Astrocyte (in vitro differentiated cells and primary cell): ENCODE results near the gene RBFOX2. TPM values are rescaled to one million over a fixed set of nuclear protein-coding genes. Genes with fewer than 3 reads are reported as not detected.

Source experiments
- DNase-seq: peaks from one replicate; pipeline ENCODE4 v3.0.0-alpha.2; 2010; ENCODE audit warnings: low read depth
- FAIRE-seq: peaks from 2 replicates; lab custom pipeline; 2011; peaks lifted over from hg19 to GRCh38; lab: Jason Lieb, UNC
- H2AFZ ChIP-seq: 2 replicates; pipeline ENCODE4 v1.6.0; 2012; ENCODE audit warnings: low read depth, low read length, inconsistent platforms
- H3K27ac ChIP-seq: 2 replicates; pipeline ENCODE4 v1.5.1; 2011; ENCODE audit warnings: low read depth, low read length, inconsistent platforms
- H3K27me3 ChIP-seq: 2 replicates; pipeline ENCODE4 v1.6.0; 2011; ENCODE audit warnings: low read length, inconsistent platforms; ENCODE audit not compliant: insufficient read depth
- H3K36me3 ChIP-seq: 2 replicates; pipeline ENCODE4 v1.5.1; 2011; ENCODE audit warnings: low read length, inconsistent platforms; ENCODE audit not compliant: insufficient read depth
- H3K4me1 ChIP-seq: 2 replicates; pipeline ENCODE4 v1.5.1; 2011; ENCODE audit warnings: low read length, inconsistent platforms; ENCODE audit not compliant: insufficient read depth
- H3K4me2 ChIP-seq: 2 replicates; pipeline ENCODE4 v1.6.0; 2012; ENCODE audit warnings: low read length, inconsistent platforms
- H3K4me3 ChIP-seq: 2 replicates; pipeline ENCODE4 v1.5.1; 2011; ENCODE audit warnings: low read depth, mild to moderate bottlenecking, low read length, inconsistent platforms; ENCODE audit not compliant: insufficient read depth
- H3K79me2 ChIP-seq: 2 replicates; pipeline ENCODE4 v1.6.0; 2012; ENCODE audit warnings: mild to moderate bottlenecking, low read length, inconsistent platforms; ENCODE audit not compliant: insufficient read depth
- H3K9ac ChIP-seq: 2 replicates; pipeline ENCODE4 v1.6.0; 2012; ENCODE audit warnings: mild to moderate bottlenecking, low read length, inconsistent platforms
- H3K9me3 ChIP-seq: 2 replicates; pipeline ENCODE4 v1.5.1; 2012; ENCODE audit warnings: low read depth, mild to moderate bottlenecking, low read length, inconsistent platforms; ENCODE audit not compliant: insufficient read depth
- H4K20me1 ChIP-seq: 2 replicates; pipeline ENCODE4 v1.6.0; 2012; ENCODE audit warnings: low read length, inconsistent platforms; ENCODE audit not compliant: insufficient read depth
- H3K27ac Mint-ChIP-seq: one replicate; pipeline ENCODE4 v1.8.0; 2021; ENCODE audit warnings: mild to moderate bottlenecking, mixed read lengths; ENCODE audit not compliant: unreplicated experiment
- H3K27me3 Mint-ChIP-seq: one replicate; pipeline ENCODE4 v1.8.0; 2021; ENCODE audit warnings: low read depth, mixed read lengths; ENCODE audit not compliant: unreplicated experiment
- H3K36me3 Mint-ChIP-seq: one replicate; pipeline ENCODE4 v1.8.0; 2021; ENCODE audit warnings: low read depth, mixed read lengths; ENCODE audit not compliant: unreplicated experiment
- H3K4me1 Mint-ChIP-seq: one replicate; pipeline ENCODE4 v1.8.0; 2021; ENCODE audit warnings: low read depth, mixed read lengths; ENCODE audit not compliant: unreplicated experiment
- H3K4me3 Mint-ChIP-seq: one replicate; pipeline ENCODE4 v1.8.0; 2021; ENCODE audit warnings: mild to moderate bottlenecking, moderate library complexity, mixed read lengths; ENCODE audit not compliant: unreplicated experiment
- H3K9me3 Mint-ChIP-seq: one replicate; pipeline ENCODE4 v1.8.0; 2021; ENCODE audit warnings: mild to moderate bottlenecking, mixed read lengths; ENCODE audit not compliant: unreplicated experiment
- CTCF ChIP-seq: IDR thresholded peaks from 2 replicates; pipeline ENCODE4 v1.5.1; 2011; ENCODE audit warnings: low read depth, mild to moderate bottlenecking, inconsistent platforms, low read length, moderate library complexity; ENCODE audit not compliant: insufficient read depth
- EZH2 ChIP-seq: IDR thresholded peaks from 2 replicates; pipeline ENCODE4 v1.6.1; 2012; ENCODE audit warnings: mild to moderate bottlenecking, low read length, inconsistent platforms; ENCODE audit not compliant: insufficient read depth
- total RNA-seq: library from RNA; stranded (reverse); gene quantifications from 2 replicates; pipeline ENCODE4 v1.2.1, GENCODE V29; 2021

Gene RBFOX2
- total RNA-seq, 1 donor from 2014 or later, result 169 TPM

GRCh38 chr22:36027579-36027934, 1.1 kb downstream of the RBFOX2 start:
- Mint-ChIP-seq H3K36me3 (peaks cover 1% of the 10 kb centered on the region), H3K27me3 (peaks cover 2% of the 10 kb centered on the region), H3K4me3 (peak overlapping the region; percentile 94), H3K27ac (peak overlapping the region; percentile 76), H3K9me3 (no peaks in the 10 kb centered on the region), H3K4me1 (peaks cover 17% of the 10 kb centered on the region)
- H3K27me3 ChIP-seq, result no peaks in the 10 kb centered on the region
- FAIRE-seq, result no peak
- peak overlapping the region; percentile 72 for H2AFZ ChIP-seq
- TF ChIP-seq EZH2, result no peak
- no peak for TF ChIP-seq CTCF
- DNase-seq, result no peak
- H3K4me1 ChIP-seq, result peaks cover 12% of the 10 kb centered on the region
- no peaks in the 10 kb centered on the region for H3K9me3 ChIP-seq
- H3K79me2 ChIP-seq, result peaks cover 52% of the 10 kb centered on the region
- peak overlapping the region; percentile 96 for H3K4me2 ChIP-seq
- H3K27ac ChIP-seq, result peak overlapping the region; percentile 71
- peaks cover 8% of the 10 kb centered on the region for H3K36me3 ChIP-seq
- H3K4me3 ChIP-seq, result peak overlapping the region; percentile 91
- H3K9ac ChIP-seq, result peak overlapping the region; percentile 92
- peaks cover 43% of the 10 kb centered on the region for H4K20me1 ChIP-seq

DNA sequence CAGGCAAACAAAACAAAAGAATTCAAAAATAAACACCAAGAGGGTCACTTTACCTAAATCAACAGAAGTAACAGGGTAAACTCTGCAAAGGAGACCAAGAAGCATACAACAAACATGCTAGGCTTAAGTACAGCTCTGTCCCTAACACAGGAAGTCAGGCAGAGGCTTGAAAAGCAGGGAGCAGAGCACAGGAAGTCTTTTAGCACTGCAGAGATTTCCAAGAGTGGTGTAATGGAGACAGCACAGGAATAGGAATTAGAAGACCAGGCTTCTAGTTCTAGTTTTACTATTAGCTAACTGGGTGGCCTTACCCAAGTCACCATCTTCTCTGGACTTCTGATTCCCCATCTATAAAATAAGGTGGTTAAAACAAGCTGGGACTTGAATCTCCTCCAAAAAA, 1.9 kb downstream of the RBFOX2 start:
- Histone ChIP-seq H4K20me1 (peaks cover 50% of the 10 kb centered on the region), H3K4me2 (peak overlapping the region; percentile 96), H3K4me3 (peak overlapping the region; percentile 91), H3K9me3 (no peaks in the 10 kb centered on the region), H2AFZ (no peak overlapping the region), H3K9ac (peak overlapping the region; percentile 92), H3K36me3 (peaks cover 8% of the 10 kb centered on the region), H3K27ac (peak overlapping the region; percentile 15), H3K4me1 (peaks cover 20% of the 10 kb centered on the region), H3K27me3 (no peaks in the 10 kb centered on the region), H3K79me2 (peaks cover 56% of the 10 kb centered on the region)
- Mint-ChIP-seq H3K4me1 (peaks cover 25% of the 10 kb centered on the region), H3K4me3 (peak overlapping the region; percentile 94), H3K27ac (peak overlapping the region; percentile 16), H3K9me3 (no peaks in the 10 kb centered on the region), H3K36me3 (peaks cover 1% of the 10 kb centered on the region), H3K27me3 (peaks cover 2% of the 10 kb centered on the region)
- TF ChIP-seq EZH2 (no peak), CTCF (no peak)
- DNase-seq (peak; percentile 31), FAIRE-seq (no peak)

- Mint-ChIP-seq H3K9me3 (no peaks in the 10 kb centered on the region), H3K4me3 (no peak overlapping the region), H3K27ac (no peak overlapping the region), H3K36me3 (peaks cover 1% of the 10 kb centered on the region), H3K27me3 (no peaks in the 10 kb centered on the region), H3K4me1 (peaks cover 41% of the 10 kb centered on the region)
- H3K79me2 ChIP-seq, result peaks cover 77% of the 10 kb centered on the region
- no peak for FAIRE-seq
- peaks cover 18% of the 10 kb centered on the region for H3K4me1 ChIP-seq
- no peak for DNase-seq
- no peaks in the 10 kb centered on the region for H3K9me3 ChIP-seq
- no peak overlapping the region for H2AFZ ChIP-seq
- H3K4me2 ChIP-seq, result peak overlapping the region; percentile 39
- no peaks in the 10 kb centered on the region for H3K27me3 ChIP-seq
- TF ChIP-seq CTCF, result no peak
- no peak for TF ChIP-seq EZH2
- H3K4me3 ChIP-seq, result no peak overlapping the region
- no peak overlapping the region for H3K27ac ChIP-seq
- peaks cover 70% of the 10 kb centered on the region for H4K20me1 ChIP-seq
- peaks cover 8% of the 10 kb centered on the region for H3K36me3 ChIP-seq
- H3K9ac ChIP-seq, result no peak overlapping the region
Observed at GRCh38 chr22:36022697-36023096, 5.9 kb downstream of the RBFOX2 start.
